ENCODE measurements around the gene TAF1B. TPM values are rescaled to one million over a fixed set of nuclear protein-coding genes. Genes with fewer than 3 reads are reported as not detected.

The TAF1B gene
- total and polyA plus RNA-seq, 10 of the 15 experiments (the other 5 are each of a cell fraction or from before 2014, with no cell fraction given): 8.1 to 18.3 (median 12.4) TPM

DNA sequence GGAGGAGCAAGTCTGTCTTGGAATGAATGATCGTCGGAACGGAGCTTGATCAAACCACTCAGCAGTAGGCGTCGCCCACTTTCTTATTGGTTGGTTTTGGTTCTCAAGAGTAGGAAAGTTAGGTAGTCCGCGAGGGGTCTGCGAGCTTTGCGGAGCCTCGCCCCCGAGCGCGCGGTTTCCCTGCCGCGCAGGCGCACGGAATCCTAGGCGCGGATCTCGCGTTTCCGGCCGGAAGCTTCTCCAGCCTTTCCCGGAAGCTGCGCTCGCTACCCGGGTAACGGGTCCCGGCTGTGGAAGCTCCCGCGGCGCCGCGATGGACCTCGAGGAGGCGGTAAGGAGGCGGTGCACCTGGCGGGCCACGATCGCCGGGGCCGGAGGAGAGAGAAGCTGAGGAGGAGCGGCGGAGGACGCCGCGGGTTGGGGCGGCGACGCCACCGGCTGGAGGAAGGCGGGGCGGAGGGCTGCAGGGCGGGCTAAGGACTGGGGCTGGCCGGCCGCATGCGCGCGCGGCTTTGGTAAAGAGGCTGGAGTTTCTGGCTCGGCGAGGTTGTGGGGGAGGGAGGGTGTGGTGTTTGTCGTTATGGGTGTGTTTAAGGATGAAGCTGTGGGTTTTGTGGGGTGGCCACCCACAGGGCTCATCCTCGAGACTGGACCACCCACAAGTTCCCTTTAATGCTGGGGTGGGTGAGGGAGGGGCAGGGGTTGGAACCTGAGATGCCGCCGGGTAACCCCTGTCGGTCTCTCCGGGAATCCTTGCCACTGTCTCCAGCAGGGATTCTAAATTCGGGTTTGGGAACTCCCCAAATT, at the start of gene TAF1B (continued):
- TF ChIP-seq NKRF (conservative IDR thresholded peaks at IDR 0.05) (peak; percentile 69; the same call in 1 of the 2 replicates), ZNF592 (IDR thresholded peaks at IDR 0.05) (no peak), HDGF (IDR thresholded peaks at IDR 0.05) (no peak), KLF5 (IDR thresholded peaks at IDR 0.05; ENCODE audit: partially characterized antibody) (no peak), RFX5 (IDR thresholded peaks at IDR 0.05; ENCODE audit: low read depth, low read length) (no peak), ASH2L (IDR thresholded peaks at IDR 0.05; ENCODE audit: borderline replicate concordance, low read depth) (no peak), PAX5 (IDR thresholded peaks at IDR 0.05; ENCODE audit: borderline replicate concordance, low read depth, low read length) (no peak), RBBP5 (conservative IDR thresholded peaks at IDR 0.05) (no peak), WRNIP1 (IDR thresholded peaks at IDR 0.05; ENCODE audit: borderline replicate concordance, low read depth, low read length) (no peak), RB1 (IDR thresholded peaks at IDR 0.05; ENCODE audit: borderline replicate concordance) (peak; percentile 80; the same call in 1 of the 2 replicates), SMAD1 (IDR thresholded peaks at IDR 0.05; ENCODE audit: low read depth, partially characterized antibody) (no peak), PBX3 (IDR thresholded peaks at IDR 0.05; ENCODE audit: insufficient replicate concordance, low read depth, low read length) (no peak), FOXK2 (IDR thresholded peaks at IDR 0.05) (no peak), NFYB (IDR thresholded peaks at IDR 0.05; ENCODE audit: insufficient read depth, low read depth, low read length) (peak; percentile 55; the same call in 1 of the 2 replicates)
- TF ChIP-seq, protein P1, sequence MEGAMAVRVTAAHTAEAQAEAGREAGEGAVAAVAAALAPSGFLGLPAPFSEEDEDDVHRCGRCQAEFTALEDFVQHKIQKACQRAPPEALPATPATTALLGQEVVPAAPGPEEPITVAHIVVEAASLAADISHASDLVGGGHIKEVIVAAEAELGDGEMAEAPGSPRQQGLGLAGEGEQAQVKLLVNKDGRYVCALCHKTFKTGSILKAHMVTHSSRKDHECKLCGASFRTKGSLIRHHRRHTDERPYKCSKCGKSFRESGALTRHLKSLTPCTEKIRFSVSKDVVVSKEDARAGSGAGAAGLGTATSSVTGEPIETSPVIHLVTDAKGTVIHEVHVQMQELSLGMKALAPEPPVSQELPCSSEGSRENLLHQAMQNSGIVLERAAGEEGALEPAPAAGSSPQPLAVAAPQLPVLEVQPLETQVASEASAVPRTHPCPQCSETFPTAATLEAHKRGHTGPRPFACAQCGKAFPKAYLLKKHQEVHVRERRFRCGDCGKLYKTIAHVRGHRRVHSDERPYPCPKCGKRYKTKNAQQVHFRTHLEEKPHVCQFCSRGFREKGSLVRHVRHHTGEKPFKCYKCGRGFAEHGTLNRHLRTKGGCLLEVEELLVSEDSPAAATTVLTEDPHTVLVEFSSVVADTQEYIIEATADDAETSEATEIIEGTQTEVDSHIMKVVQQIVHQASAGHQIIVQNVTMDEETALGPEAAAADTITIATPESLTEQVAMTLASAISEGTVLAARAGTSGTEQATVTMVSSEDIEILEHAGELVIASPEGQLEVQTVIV (IDR thresholded peaks at IDR 0.05; ENCODE audit: borderline replicate concordance, partially characterized antibody): peak; percentile 85
- TF ChIP-seq, protein P2, sequence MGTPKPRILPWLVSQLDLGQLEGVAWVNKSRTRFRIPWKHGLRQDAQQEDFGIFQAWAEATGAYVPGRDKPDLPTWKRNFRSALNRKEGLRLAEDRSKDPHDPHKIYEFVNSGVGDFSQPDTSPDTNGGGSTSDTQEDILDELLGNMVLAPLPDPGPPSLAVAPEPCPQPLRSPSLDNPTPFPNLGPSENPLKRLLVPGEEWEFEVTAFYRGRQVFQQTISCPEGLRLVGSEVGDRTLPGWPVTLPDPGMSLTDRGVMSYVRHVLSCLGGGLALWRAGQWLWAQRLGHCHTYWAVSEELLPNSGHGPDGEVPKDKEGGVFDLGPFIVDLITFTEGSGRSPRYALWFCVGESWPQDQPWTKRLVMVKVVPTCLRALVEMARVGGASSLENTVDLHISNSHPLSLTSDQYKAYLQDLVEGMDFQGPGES (IDR thresholded peaks at IDR 0.05): no peak
- TF ChIP-seq, protein P3, sequence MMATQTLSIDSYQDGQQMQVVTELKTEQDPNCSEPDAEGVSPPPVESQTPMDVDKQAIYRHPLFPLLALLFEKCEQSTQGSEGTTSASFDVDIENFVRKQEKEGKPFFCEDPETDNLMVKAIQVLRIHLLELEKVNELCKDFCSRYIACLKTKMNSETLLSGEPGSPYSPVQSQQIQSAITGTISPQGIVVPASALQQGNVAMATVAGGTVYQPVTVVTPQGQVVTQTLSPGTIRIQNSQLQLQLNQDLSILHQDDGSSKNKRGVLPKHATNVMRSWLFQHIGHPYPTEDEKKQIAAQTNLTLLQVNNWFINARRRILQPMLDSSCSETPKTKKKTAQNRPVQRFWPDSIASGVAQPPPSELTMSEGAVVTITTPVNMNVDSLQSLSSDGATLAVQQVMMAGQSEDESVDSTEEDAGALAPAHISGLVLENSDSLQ (IDR thresholded peaks at IDR 0.05): no peak

All from GM12878 (cell line).